DMS114 treated with DMSO at 0.1 percent for 48 hours (cell line): Measurements from ENCODE around the gene PLEKHA6.

Experiments
- DNase-seq: peaks from one replicate; lab custom pipeline; 2025; ENCODE audit not compliant: unreplicated experiment; lab: John Stamatoyannopoulos, UW

The PLEKHA6 gene

GRCh38 chr1:204265665-204266064 lies 94.1 kb downstream of the PLEKHA6 start:
- DNase-seq = no peak

GRCh38 chr1:204264805-204265204 lies 94.9 kb downstream of the PLEKHA6 start:
- DNase-seq = no peak

GRCh38 chr1:204263254-204263910 lies 96.3 kb downstream of the PLEKHA6 start:
- no peak for DNase-seq

- DNase-seq = no peak
These were observed 97.0 kb downstream of the PLEKHA6 start for GRCh38 chr1:204262506-204263253.

- DNase-seq = no peak
These were observed 97.8 kb downstream of the PLEKHA6 start for GRCh38 chr1:204261746-204262505.

- no peak for DNase-seq
These were observed 98.5 kb downstream of the PLEKHA6 start for GRCh38 chr1:204261266-204261665.

GRCh38 chr1:204260601-204261197 lies 99.0 kb downstream of the PLEKHA6 start:
- no peak for DNase-seq

GRCh38 chr1:204259782-204260181 lies 99.9 kb downstream of the PLEKHA6 start:
- no peak for DNase-seq

GRCh38 chr1:204259196-204259595 lies 100.5 kb downstream of the PLEKHA6 start:
- no peak for DNase-seq

GRCh38 chr1:204258213-204259115 lies 101.3 kb downstream of the PLEKHA6 start:
- DNase-seq = peak; percentile 14

GRCh38 chr1:204257446-204257845 lies 102.3 kb downstream of the PLEKHA6 start:
- DNase-seq = no peak

- no peak for DNase-seq
These were observed 103.2 kb downstream of the PLEKHA6 start for GRCh38 chr1:204256531-204256930.

GRCh38 chr1:204255966-204256365 lies 103.8 kb downstream of the PLEKHA6 start:
- no peak for DNase-seq

- no peak for DNase-seq
These were observed 104.5 kb downstream of the PLEKHA6 start for GRCh38 chr1:204255225-204255624.

- no peak for DNase-seq
These were observed 105.6 kb downstream of the PLEKHA6 start for GRCh38 chr1:204254031-204254661.

GRCh38 chr1:204251926-204252689 lies 107.6 kb downstream of the PLEKHA6 start:
- DNase-seq = no peak

- no peak for DNase-seq
These were observed 108.4 kb downstream of the PLEKHA6 start for GRCh38 chr1:204251286-204251685.

GRCh38 chr1:204250428-204251030 lies 109.2 kb downstream of the PLEKHA6 start:
- no peak for DNase-seq
